Activated CD8-positive, alpha-beta memory T cell treated with anti-CD3 and anti-CD28 coated beads, Interleukin-2, amount 50 U/mL, for 24 hours (primary cell): Measurements from ENCODE around the gene VAMP8.
"Not testable (repeated sequence)": the region's sequence is repeated elsewhere in the genome, so short reads cannot be mapped to it uniquely, and the experiment has no call there.

Experiments
- DNase-seq: peaks from one replicate; pipeline ENCODE4 v3.0.0-alpha.2; 2020; ENCODE audit errors: extremely low read depth

The VAMP8 gene

GRCh38 chr2:85598594-85599340, 21.4 kb downstream of the VAMP8 start:
- no peak for DNase-seq

DNA sequence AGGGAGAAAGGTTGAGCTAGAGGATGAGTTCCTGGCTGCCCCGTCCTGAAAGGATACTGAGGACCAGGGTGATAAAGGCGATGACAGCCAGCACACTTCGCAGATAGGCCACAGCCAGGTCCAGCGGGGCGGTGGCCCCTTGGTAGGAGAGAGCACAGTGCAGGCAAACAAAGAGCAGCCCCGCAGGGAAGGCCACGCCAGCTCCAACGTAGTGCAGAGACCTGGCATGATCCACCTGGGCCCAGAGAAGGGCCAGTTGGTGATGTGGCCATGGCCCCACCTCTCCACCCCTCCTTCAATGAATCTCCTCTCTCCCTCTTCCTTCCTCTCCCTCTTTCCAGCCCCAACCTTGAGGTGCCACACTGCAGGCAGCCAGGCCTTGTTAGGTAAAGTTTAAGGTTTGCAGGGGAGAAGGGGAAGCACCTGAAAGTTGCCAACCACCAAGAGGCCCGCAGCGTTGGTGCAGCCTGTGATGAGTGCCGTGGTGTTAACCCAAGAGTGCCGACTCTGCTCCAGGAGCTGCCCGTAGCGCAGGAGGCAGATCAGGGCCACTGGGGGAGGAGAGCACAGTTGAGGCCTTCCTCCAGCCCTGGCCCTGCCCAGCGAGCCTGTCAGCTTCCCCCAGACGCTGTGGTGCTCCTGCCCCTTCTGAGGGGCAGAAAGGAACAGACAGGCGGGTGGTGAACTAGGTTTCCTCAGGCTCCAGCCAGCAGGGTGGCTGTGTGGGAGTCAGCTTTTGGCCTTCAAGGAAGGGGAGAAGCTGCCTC, 22.3 kb downstream of the VAMP8 start:
- DNase-seq: no peak

- DNase-seq: no peak
Observed at GRCh38 chr2:85600235-85600575, 22.8 kb downstream of the VAMP8 start.

DNA sequence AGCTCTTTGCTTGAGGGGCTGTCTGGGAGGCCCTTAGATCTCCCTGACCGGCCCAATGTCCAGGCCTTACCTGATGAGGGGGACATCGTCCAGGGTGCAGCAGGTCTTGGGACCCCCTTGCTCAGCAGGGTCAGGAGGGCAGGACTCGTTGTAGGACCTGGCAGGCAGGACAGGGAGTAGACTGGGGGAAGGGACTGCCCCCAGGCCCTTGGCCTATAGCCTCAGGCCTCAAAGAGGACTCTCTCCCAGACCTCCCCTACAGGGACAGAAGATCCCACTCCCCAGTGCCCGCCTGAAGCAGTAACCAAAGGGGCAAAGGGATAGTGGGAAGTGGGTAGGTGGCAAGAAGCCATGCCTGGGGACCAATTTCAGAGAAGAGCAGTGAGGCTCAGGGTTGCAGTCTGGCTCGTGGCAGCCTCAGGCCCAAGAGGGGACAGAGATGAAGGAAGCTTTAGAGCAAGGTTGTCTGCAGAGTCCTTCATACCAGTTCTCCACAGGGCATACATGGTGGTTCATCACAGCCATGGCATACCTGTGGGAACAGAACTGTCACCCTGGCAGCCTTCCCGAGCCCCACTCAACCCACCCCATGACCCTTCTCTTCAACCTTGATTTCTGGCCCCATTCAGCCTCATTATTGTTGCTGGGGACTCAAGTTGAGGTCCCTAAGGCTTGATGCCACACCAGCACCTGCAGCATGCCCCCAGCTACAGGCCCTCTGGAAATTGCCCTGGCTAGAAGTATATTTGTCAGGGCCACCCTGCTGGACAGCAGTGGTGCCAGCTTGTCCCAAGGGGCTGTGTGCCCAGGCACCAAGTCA, 23.8 kb downstream of the VAMP8 start:
- DNase-seq: no peak

DNA sequence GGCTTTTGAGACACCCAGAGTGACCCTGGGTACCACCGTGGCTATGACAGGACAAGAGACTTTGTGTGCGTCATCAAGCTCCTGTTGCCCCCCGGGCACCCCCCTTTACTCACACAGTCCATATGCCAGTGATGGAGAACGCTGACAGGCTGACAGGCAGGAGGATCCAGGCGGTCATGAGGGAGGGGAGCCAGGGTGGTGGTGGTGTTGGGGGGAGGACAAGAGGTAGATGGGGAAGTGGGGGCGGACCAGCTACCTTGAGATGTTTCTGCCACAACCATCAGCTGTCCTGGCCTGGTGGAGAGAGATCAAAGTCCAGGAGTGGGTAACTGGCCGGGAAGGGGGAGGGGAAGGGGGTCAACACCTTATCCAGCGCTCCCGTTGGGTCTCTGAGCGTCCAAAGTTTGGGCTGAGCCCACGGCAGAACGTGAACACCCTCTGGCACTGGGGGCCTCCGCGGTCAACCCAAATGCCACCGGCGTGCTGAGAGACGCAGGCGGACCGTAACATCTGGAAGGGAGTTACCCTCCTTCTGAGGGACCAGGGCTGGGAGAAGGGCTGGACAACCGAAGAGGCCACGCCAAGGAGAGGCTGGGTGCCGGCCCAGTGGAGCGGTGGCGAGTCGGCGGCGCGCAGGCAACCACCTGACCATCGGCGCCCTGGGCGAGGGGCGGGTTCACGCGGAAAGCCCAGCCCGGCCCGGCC, 24.5 kb downstream of the VAMP8 start:
- DNase-seq: no peak

GRCh38 chr2:85602476-85603234, 25.3 kb downstream of the VAMP8 start, which contains the start of gene TMEM150A:
Gene TMEM150A, minus strand, starts transcription at chr2:85602698. Its CDS starts 750 bp downstream, at chr2:85601948.
- DNase-seq: peak; percentile 67

DNA sequence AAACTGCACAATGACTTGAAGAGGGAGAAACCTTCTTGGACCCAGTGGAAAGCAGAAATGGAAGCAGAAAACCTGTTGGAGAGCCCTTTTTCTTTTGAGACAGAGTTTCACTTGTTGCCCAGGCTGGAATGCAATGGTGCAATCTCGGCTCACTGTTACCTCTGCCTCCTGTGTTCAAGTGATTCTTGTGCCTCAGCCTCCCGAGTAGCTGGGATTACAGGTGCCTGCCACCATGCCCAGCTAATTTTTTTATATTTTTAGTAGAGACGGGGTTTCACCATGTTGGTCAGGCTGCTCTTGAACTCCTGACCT, 26.7 kb downstream of the VAMP8 start:
- DNase-seq: not testable (repeated sequence)

DNA sequence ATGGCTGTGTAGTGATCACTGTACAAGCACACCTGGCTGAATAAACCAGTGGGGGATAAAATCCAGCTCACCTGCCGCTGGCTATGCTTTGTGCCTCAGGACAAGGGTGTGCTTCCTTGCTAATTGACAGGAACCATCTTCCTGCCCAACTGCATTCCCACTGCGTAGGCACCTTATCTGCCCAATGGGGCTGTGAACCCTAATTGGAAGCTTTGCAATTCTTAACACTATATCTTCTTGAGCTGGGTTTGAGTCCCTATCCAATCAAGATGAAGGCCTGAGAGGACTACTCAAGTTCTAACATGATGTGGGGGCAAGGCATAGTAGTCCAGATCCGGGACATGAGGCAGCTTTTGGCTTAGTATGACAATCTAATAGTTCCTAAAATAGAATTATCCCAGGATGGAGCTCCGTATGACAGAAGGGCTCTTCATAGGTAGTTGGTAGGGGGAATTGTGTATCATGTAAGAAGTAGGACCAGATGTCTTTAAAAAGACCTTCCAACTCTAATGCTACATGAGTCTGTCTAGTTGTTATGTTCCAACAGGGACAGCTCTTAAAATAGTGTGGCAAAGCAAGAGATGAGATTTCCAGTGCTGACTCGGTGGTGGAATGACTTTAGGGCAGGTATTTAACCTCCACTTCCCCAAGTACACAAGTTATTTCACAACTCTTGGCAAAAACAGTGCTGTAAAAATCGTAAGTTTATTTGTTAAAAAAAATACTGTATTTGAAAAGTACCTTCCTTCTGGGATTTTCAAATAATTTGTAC, 27.4 kb downstream of the VAMP8 start:
- DNase-seq: no peak

DNA sequence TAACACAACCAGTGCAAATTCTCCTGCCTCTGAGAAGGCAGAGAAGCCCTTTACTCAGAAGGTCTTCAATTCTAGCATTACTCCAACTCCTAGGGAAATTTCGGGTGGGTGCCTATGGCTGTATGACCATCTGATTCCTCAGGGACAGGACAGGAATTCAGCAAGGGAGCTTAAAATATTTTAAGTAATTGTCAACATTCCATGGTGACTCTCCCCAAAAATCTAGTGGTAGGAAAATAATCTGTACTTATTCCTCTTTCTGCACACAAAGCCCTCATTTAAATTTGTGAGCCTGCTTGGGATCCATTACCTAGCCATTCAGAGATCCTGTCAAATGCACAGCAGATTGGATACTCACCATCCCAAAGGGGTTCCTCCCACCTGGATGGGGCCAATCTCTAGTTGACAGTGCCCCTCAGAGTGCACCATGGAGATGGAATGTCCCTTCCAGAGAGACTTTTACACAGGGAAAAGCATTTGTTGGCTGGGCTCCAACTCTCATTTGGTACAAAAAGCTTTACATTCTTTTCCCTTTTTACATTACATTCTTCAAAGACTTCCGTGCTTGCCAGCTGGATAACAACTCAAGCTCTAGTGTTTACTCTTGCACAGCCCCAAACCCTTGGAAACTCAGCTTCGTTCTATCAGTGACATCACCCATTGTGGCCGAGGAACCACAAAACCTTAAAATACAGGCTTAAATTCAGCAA, 28.2 kb downstream of the VAMP8 start:
- no peak for DNase-seq

- DNase-seq: no peak
Observed at GRCh38 chr2:85606116-85606455, 28.7 kb downstream of the VAMP8 start.

DNA sequence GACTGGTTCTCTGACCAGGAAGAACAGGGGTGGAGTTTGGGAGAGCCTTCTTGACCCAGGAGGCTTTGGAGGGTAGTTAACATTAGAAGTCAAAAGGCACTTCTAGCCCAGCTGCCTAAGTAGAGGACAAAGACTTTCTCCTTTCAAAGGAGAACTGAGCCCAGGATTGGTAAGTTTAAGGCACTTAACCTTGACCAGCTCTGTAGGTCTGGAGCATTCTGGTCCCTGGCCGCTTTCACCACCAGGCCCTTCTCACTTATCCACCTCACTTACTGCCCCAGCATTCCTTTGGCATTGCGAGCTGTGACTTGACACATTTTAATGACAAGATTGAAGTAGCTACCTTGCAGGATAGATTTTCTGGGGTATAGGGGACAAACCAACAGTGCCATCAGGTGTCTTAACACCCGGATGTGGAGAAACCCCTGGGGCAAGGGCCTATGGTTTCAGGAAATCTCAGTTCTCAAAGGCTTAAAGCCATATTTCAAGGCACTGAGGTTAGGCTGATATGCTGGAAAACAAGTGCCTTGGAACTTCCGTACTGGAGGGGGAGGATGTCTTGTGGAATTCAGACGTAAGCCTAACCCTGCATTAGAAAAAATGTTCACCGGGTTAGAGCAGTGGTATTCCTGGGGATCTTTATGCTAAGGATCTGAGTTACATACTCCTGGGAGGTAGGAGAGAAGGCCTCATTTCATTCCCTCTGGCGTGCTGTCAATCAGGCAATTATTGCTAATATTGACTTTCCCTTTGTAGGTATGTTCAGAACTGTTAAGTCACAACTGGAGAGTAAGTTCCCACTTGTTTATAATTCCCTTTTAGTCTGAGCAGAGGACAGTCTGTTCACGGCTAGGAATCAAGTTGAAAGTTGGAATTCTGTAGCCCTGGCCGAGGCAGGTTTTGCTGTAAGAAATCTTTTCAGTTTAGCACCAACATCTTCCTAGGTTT, 30.2 kb downstream of the VAMP8 start:
- DNase-seq: no peak

GRCh38 chr2:85611217-85611704, 33.9 kb downstream of the VAMP8 start:
- no peak for DNase-seq

GRCh38 chr2:85611705-85612587, 34.6 kb downstream of the VAMP8 start, which contains the start of gene C2orf68:
Gene C2orf68, minus strand, starts transcription at chr2:85612066. Its CDS starts 82 bp downstream, at chr2:85611984.
- DNase-seq: peak; percentile 72

GRCh38 chr2:85613717-85614515, 36.5 kb downstream of the VAMP8 start:
- no peak for DNase-seq

DNA sequence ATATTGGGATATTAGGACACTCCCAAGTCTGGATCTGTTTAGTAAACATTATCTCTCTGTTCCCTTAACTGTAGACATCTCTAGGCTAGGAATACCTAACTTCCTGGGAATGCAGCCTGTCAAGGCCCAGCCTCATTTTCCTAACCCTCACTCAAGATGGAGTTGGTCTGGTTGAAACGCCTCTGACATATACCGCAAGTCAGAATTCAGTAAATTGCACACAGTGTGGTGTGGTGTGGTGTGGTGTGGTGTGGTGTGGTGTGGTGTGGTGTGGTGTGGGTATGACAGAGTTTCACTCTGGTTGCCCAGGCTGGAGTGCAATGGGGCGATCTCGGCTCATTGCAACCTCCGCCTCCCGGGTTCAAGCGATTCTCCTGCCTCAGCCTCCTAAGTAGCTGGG, 37.4 kb downstream of the VAMP8 start:
- not testable (repeated sequence) for DNase-seq

DNA sequence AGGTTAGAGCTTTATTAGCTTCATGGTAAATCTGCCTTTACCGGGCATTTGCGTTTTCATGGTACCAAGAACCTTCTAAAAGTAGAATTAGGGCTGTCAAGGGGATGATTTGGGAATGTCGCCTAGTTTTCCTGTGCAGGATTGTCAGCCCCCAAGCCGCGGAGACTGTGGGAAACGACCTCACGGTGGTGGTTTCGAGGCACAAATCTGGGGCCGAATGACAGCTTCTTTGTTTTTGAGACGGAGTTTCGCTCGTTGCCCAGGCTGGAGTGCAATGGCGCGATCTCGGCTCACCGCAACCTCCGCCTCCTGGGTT, 38.0 kb downstream of the VAMP8 start:
- DNase-seq: no peak

DNA sequence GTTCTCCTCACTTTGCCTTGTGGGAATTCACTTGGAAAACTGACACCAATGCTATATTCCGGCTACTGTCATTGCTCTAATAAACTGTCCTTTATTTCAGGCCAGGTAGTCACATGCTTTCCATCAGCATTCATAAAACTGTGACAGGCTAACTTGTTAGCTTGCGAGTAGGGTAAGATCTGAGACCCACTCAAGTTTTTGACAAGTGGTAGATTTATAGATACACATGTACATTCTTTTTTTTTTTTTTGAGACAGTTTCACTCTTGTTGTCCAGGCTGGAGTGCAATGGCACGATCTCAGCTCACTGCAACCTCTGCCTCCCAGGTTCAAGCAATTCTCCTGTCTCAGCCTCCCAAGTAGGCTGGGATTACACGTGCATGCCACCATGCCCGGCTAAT, 40.3 kb downstream of the VAMP8 start:
- not testable (repeated sequence) for DNase-seq
